ENCODE results near the gene HLA-DPA1. TPM values are rescaled to one million over a fixed set of nuclear protein-coding genes. Genes with fewer than 3 reads are reported as not detected.

HLA-DPA1 gene
- total RNA-seq, 1 experiment from 2014 or later: 2.6 TPM

DNA sequence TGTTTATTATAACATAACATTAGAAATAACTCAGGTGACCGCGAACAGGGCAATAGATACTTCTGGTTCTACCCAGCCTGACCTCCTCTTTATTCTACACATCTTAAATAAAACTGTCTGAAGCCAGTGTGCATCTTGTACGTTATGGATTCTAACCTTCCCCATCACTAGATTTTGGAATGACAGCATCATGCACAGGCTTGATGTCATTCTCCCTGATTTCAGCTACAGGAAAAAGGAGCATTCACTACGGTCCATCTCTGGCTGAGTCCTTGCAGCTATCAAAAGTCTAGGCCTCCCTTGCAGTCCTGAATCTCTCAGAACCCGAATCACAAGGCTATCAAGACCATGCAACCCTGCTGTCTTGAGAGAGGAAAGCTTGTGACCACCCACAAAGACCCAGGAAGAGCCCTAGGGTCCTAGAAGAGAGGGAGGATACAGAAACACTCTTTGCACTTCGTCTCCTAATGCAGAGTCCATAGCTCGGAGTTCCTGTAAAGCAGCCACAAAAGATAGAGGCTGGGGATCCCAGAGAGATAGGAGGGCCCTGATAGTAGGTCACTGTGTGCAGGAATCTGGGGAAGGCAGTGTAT, 845 bp downstream of the HLA-DPA1 start:
- no peak overlapping the region for H3K18ac ChIP-seq (ENCODE audit: insufficient read length, low read depth, low read length)
- no peak overlapping the region for H3K4ac ChIP-seq (ENCODE audit: low read depth, low read length)
- H3K79me2 ChIP-seq (ENCODE audit: insufficient read depth, low read length): no peaks in the 10 kb centered on the region
- Mint-ChIP-seq H3K27ac (no peak overlapping the region), H3K4me3 (no peak overlapping the region), H3K9me3 (no peaks in the 10 kb centered on the region; a peak in 2 of 5 replicates), H3K4me1 (peaks cover 6 to 7% of the 10 kb centered on the region in 2 experiments; a peak in 3 of 4 replicates), H3K27me3 (ENCODE audit: low read depth) (peaks cover 8% of the 10 kb centered on the region), H3K36me3 (ENCODE audit: insufficient read depth in 1 of 3, low read depth in 3 of 3) (peaks cover 0 to 5% (median 0%) of the 10 kb centered on the region in 3 experiments; a peak in 1 of 7 replicates)
- no peak overlapping the region for H3K14ac ChIP-seq (ENCODE audit: insufficient read depth, low read length)
- no CpG with 5 or more reads among the region's 7 CpGs for WGBS (ENCODE audit: extremely low coverage, insufficient read length, low lambda C conversion rate)
- no peak overlapping the region for H4K8ac ChIP-seq (replicated peaks; ENCODE audit: insufficient read length, low read depth, low read length)
- no peaks in the 10 kb centered on the region for H3K9me3 ChIP-seq (ENCODE audit: control insufficient read depth, low read depth, low read length)
- no peak overlapping the region for H2BK12ac ChIP-seq (ENCODE audit: insufficient read length, low read depth, low read length)
- no peaks in the 10 kb centered on the region for H3K79me1 ChIP-seq (ENCODE audit: insufficient read depth, low read depth, low read length, poor library complexity, severe bottlenecking)
- no peak overlapping the region for H2AFZ ChIP-seq (ENCODE audit: low read length)
- H3K23me2 ChIP-seq (ENCODE audit: insufficient read length, low read depth, low read length, poor library complexity, severe bottlenecking): no peaks in the 10 kb centered on the region
- no peak overlapping the region for H2BK120ac ChIP-seq (ENCODE audit: low read depth, low read length, poor library complexity, severe bottlenecking)
- no peak overlapping the region for H2BK5ac ChIP-seq (ENCODE audit: insufficient read length, low read length)
- H3K23ac ChIP-seq (ENCODE audit: insufficient read length, low read depth, low read length): no peak overlapping the region
- no peak overlapping the region for H2BK20ac ChIP-seq (ENCODE audit: low read depth, low read length, poor library complexity, severe bottlenecking)
- TF ChIP-seq, protein P1, sequence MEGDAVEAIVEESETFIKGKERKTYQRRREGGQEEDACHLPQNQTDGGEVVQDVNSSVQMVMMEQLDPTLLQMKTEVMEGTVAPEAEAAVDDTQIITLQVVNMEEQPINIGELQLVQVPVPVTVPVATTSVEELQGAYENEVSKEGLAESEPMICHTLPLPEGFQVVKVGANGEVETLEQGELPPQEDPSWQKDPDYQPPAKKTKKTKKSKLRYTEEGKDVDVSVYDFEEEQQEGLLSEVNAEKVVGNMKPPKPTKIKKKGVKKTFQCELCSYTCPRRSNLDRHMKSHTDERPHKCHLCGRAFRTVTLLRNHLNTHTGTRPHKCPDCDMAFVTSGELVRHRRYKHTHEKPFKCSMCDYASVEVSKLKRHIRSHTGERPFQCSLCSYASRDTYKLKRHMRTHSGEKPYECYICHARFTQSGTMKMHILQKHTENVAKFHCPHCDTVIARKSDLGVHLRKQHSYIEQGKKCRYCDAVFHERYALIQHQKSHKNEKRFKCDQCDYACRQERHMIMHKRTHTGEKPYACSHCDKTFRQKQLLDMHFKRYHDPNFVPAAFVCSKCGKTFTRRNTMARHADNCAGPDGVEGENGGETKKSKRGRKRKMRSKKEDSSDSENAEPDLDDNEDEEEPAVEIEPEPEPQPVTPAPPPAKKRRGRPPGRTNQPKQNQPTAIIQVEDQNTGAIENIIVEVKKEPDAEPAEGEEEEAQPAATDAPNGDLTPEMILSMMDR (conservative IDR thresholded peaks at IDR 0.05): no peak
- no peak overlapping the region for H3K9ac ChIP-seq (ENCODE audit: extremely low read depth, insufficient read length, low read length)
- H3K4me1 ChIP-seq (ENCODE audit: insufficient read depth, low read length): no peaks in the 10 kb centered on the region
- H3K4me2 ChIP-seq (ENCODE audit: insufficient read depth, insufficient read length, low read length): no peak overlapping the region
- H4K20me1 ChIP-seq (ENCODE audit: control insufficient read depth, insufficient read depth, insufficient read length): no peaks in the 10 kb centered on the region
- no peak overlapping the region for H3K56ac ChIP-seq (ENCODE audit: insufficient read length, low read depth, low read length)
- H3K27ac ChIP-seq (ENCODE audit: insufficient read length, low read depth, low read length): no peak overlapping the region
- no peak overlapping the region for H2AK5ac ChIP-seq (ENCODE audit: insufficient read length, low read length)
- H4K5ac ChIP-seq (ENCODE audit: insufficient read length, low read depth, low read length): no peak overlapping the region
- no peaks in the 10 kb centered on the region for H3K27me3 ChIP-seq (ENCODE audit: insufficient read depth, low read length)
- H2BK15ac ChIP-seq (ENCODE audit: low read depth, low read length): no peak overlapping the region
- H4K91ac ChIP-seq (ENCODE audit: insufficient read length, low read depth, low read length): no peak overlapping the region
- no peak for DNase-seq
- no peak overlapping the region for H3T11ph ChIP-seq (ENCODE audit: low read length)

All from H9 (cell line).